Activated T-cell treated with anti-CD3 and anti-CD28 coated beads for 24 hours (primary cell): ENCODE measurements around the gene DOCK10.
"Not testable (repeated sequence)": the region's sequence is repeated elsewhere in the genome, so short reads cannot be mapped to it uniquely, and the experiment has no call there.

Experiments
- DNase-seq: peaks from one replicate; pipeline ENCODE4 v3.0.0-alpha.2; 2020; ENCODE audit warnings: low read depth

The DOCK10 gene

DNA sequence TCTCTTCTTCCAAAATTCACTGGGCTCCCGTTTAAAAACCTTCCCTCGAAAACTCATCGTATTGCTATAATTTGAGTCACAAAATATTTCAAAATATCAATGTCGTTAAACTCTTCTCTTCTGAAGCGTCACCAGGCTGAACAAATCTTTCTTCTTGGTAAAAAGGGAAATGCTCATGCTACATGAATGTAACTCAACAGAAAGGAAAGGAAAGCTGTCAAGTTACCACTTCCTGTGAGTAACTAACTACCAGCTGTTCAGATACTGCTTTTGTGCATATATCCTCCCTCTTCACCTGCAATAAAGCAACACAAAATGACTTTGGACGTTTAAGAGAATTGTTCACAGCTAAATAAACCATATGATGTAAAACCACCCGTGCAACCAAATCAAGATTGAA lies 95.4 kb downstream of the DOCK10 start:
- no peak for DNase-seq

DNA sequence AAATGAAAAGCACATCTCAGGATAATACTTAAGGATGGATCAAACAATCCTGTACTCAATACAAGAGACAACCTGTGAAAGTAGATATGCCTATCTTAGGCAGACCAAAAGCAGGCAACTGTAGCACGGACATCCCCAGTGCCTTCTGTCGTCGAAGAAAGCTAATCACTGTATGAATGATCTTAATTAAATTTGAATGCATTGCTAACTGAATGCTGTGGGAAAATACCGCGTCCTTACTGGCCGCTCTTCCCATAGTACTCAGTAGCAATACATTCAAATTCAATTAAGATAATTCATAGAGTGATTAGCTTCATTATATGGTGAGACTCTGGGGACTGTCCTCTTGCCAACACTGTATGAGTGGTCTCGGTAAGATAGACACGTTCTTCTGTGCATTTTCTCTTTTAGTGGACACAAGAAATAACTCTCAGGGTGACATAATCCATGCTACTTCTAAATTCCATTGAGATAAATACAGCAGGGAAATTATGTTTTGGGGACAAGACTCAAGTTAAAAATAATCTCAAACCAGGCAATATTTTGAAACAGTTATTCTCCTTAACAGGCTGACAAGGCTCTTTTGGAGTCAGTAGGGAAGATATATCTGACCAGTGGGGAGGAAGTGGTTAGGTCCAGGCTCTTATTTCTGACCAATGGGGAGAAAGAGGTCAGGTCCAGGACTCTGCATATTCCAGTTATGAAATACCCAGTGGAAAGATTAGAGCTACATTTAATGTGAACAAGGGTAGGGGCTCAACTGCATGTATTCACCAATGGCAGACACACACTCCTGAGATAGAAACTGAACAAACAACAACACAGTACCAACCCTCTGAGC lies 97.3 kb downstream of the DOCK10 start:
- DNase-seq = no peak

DNA sequence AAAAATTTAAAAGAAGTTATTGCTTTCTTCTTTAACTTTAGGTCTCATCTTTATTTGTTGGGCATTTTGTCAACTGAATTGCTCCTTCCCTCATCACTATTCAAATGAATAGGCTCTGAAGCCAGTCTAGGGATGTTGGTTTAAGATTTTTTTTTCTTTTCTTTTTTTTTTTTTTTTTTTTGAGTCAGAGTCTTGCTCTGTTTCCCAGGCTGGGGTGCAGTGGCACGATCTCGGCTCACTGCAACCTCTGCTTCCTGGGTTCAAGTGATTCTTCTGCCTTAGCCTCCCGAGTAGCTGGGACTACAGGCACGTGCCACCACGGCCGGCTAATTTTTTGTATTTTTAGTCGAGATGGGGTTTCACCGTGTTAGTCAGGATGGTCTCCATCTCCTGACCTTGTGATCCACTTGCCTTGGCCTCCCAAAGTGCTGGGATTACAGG lies 98.6 kb downstream of the DOCK10 start:
- DNase-seq = not testable (repeated sequence)

DNA sequence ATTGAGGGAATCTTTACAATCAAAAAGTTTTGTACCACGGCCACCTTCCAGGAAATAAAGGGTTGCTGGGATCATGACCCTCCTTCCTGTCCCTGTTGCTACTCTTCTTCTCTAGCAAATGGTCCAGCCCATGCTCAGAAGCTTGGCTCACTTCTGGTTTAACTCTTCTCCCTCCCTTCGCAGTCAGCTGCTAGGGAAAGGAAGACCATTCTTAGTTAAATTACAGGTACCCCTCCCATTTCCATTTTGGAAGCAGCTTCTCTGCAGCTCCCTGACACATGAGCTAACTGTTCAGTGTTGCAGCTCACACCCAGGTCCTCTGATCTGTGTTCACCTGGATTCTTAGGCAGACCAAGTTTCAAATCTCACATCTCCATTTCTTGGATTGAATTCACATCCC lies 100.3 kb downstream of the DOCK10 start:
- DNase-seq = no peak

DNA sequence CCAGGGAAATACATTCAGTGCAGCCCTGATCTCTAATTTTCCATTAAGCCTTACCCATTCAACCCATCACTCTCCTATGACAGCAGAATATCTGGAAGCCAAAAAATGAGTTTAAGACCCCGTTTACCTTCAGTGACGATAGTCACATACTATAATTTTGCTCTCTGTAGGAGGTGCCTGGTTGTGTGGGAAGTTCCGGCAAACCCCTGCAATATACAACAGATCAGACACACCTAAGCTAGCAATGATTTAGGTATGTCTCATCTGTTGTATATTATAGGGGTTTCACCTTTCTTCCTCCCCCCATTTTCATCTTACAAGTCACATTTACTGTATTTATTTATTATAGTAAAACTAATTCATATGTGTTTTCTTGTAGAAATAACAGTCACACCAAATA lies 101.7 kb downstream of the DOCK10 start:
- DNase-seq = no peak

DNA sequence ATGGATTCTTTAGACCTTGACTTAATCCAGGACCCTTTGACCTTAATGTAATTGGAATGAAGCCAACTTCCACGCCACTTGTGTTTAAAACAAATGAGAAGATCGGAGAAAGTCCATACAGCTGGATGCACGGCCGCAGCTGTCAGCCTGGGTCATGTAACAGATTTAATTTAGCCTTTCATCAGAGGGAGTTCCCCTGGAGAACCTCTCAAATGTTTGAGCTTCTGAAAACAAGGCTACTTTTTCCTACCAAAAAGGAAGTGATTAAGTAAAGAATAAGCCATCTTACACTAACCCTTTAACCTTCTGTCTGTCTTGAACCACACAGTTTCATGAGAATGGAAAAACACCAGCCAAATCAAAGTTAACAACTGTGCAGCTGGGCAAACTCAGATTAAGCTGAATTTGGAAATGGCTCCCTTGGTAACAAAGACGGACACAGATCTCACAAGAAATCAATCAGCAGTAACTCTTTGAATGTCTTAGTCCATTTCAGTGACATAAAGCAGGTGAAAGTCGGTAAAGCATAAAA lies 103.6 kb downstream of the DOCK10 start:
- DNase-seq = no peak

DNA sequence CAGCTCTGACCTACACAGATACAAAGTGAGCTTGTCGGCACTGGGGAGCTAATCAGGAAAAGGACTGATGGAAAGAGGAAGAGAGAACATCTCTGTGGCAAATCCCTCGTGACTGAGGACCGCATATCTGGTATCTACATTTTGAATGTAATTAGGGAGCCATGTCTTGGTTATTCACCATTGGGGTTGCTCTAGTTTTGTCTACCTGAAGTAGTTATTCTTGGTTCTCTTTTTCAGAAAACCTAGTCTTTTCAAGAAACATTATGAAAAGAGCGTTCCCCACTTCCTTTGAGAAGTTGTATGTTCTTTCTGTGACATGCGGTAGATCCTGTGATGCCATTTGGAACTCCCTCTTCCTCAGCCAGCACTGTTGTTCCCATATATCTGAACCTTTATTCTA lies 104.4 kb downstream of the DOCK10 start:
- no peak for DNase-seq

DNA sequence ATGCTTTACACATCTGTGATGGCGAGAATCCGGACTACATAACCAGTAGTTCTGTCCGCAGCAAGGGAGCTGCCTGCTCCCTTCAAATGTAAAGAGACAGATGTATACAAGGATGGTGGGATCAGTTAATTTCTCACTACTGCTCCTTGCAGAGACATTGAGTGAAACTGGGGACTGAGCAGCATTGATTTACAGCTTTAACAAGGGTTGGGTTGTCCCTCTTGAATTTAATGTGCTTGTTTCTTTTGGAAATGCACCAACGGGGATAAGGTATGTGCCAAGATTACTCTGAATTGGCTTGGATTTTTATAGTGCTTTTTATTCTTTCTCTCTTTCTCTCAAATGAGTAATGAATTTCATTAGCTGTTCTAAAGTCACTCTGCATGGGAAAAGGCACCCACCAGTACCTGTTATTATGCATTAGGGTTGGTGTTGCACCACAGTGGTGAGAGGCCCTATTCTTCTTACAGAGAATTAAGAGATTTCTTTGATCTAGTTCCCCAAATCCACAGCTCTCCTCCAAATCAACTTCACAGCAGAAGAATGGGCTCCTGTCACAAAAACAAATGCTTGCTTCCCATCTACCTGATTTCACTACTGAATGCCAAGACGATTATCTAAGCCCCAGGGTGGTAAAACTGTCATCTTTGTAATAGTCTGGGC lies 107.6 kb downstream of the DOCK10 start:
- no peak for DNase-seq

DNA sequence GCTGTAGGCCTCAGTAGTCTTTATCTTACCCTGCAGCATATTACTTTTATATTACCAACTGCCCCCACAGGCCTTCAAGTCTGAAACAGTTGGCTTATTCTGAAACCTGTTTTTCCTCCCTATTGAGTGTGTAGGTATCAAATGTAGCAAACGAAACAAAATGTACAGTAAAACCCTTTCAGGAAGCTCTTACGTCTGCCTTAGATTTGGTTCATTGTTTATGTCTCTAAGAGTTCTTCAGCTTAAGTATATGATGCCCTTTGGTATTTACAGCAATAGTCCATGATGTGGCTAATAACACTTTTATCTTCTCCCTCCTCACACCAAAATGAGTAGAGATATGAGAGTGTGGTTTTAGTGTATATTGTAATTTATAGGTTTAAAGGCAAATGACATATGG lies 108.8 kb downstream of the DOCK10 start:
- no peak for DNase-seq

DNA sequence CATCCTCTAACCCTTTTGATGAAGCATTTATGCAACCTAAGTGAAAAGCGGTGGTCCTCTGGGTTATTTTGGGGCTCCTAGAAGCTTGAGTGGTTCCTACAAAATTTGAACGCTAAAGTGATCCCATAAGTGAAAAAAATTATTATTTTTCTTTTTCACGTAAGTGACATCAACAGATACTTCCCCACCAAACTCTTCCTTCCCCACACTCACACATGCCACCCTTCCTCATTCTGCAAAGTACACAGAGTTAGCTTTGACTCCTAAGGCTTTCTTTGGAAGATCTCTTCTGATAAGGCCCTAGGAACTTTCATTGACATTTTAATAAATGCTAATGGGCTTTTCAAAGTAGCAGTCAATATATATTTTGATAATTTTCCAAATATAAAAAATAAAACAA lies 109.7 kb downstream of the DOCK10 start:
- no peak for DNase-seq

DNA sequence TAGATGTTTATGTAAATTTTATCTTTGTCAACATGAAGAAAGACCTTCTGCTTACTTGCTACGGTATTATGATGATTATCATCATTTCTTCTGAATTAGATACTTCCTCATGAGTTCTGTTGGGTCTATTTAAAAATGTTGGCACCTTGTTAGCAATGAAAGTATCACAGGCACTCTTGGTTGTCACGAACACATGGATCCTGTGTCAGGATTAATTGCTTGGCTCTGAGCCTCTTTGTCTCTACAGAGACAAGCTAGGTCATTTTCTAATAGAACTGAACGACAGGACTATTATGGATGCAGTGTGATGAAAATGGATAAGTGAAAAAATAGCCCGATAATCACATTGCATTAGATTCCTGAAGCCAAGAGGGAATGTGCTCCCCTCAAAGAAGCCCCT lies 110.3 kb downstream of the DOCK10 start:
- no peak for DNase-seq

DNA sequence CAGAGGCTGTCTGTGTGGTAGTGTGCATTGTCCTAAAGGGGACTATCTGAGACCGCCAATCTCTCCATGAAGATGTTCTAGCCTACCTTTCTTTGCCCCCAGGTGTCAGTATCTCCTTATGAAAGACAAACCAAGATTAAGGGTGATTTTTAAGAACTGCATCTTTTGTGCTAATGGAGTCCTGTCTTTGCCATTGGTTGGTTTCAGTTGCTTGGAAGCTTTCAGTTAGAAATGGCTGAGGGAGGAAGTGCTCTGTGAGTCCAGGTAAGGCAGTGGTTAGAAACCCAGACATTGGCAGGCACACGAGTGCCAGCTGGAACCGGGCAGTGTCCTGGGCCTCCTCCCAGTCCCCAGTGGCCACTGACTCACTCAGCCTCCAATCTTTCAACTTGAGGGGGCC lies 111.3 kb downstream of the DOCK10 start:
- no peak for DNase-seq

DNA sequence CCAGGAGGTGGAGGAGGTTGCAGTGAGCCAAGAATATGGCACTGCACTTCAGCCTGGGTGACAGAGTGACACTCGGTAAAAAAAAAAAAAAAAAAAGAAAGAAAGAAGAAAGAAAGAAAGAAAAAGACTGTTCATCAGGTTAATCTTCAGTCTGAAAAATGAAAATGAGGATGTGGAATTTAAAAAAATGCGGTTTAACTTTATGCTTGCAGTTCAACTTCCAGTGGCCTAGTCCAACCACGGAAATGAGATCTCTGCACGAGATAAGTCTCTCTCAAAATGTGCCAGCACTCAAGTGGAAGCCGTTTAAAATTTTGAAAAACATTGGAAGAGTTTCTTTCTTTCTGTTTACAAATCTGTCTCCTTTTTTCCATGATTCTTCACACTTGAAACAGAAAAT lies 112.1 kb downstream of the DOCK10 start:
- DNase-seq = no peak

DNA sequence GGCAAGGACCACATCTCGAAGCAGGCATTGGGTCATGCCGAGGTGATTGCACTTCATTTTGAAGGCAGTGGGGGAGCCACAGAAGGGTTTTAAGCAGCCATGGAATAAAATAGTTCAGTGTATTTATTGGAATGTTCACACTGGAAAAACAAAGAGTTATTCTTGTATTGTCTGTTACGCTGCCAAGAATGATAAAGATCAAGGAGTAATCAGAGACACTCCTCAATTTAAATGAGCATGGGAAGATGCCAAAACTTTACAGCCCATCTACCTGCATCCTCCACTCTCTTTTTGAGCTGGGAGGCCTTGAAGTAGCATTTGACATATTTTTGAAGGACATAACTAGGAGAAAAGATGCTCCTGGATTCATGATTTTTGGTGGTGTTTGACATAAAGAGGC lies 112.8 kb downstream of the DOCK10 start:
- no peak for DNase-seq

DNA sequence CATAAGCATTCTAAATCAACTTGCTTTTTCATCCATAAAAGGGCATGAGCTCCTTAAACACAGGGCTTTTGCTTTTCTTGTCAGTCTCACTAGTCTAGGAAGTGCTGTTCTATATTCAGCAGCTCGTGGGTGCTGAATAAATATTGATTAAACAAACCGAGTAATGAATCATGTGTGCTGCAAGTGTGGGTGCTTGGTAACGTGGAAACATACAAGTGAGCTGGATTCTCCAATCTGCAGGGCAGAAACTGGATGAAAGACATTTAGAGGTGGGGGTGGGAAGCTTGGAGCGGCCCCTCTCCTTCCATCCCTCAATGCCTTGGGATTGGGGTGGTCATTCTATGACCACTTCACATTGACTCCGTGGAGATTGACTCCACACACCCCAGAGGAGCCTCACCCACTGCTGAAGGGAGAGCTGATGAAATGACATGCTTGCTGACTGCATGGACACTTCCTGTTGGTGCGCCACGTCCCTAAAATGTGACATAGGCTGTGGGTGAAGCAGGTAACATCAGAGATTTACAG lies 114.6 kb downstream of the DOCK10 start:
- peak; percentile 53 for DNase-seq

DNA sequence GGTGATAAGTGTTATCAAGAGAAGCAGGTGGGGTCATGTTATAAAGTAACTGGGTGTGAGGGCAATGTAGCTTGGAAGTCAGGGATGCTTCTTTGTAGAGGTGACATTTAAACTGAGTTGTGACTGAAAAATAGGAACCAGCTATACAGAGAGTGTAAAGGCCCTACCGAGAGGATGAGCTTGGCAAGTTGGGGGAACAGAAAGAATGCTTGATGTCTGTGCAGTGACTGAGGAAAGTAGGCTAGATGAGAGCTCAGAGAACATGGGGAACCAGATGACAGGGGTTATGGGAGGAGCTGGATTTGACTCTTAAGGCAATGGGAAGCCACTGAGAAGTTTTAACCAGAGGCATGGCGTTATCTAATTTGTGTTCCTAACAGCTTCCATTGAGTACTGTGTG lies 115.3 kb downstream of the DOCK10 start:
- no peak for DNase-seq

DNA sequence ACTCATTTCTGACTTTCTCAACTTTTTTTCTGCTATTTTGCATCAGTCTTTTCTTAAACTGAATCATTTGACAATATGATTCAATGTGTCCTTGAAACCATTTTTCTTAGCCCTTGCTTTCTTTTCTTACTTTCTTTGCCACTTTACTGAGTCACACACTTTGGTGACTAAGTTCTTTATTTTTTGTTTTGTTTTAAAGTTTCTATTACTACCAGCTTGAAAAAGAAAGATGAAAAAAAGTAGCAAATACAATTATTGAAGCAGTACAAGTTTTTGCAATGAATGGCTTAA lies 116.5 kb downstream of the DOCK10 start:
- DNase-seq = no peak

DNA sequence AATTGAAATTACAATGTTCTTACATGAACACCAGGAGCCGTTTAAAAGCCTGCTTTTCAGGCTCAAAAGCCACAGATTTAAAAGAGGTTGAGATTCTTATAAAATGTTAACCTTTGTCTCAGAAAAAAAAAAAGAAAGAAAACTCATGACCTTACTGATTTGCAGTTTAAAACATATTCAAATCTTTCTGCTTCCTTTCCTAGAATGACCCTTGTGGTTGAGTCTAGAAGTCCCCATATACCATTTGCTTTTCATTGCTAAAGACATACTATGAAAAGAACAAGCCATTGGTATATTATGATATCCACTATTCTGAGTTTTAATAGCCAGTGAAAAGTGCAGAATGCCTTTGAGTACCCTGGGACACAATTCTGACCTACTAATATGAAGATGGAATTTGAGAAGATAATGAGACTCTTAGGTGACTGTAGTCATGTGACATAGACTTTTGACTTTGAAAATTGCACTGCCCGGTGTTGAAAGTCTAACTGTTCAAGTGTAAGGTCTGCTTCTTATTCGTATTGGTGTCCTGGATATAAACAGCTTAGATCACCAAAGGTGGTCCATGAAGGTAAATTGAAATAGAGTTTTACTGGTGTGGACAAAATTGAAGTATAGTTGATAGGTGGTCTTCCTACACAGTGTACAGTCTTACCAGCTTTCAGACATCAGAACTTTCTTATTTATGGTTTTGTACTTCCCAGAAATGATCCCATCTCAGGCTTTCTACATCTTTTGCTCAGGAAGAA lies 117.0 kb downstream of the DOCK10 start:
- no peak for DNase-seq

DNA sequence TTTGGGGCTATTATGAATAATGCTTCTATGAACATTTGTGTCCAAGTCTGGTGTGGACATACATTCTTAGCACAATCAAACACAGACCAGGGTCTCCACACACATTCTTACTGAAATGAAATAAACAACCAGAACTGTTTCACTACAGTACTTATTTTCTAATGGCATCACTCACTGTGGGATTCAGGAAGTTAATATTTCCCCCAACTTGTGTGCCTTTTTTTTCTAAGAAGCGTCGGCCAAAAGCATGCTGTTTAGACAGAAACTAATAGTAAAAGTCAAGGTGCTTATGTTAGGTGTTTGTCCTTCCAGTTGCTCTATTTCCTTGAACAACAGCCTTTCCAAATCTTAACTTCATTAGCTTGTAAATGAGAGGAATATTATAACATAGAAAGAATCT lies 117.6 kb downstream of the DOCK10 start:
- no peak for DNase-seq

DNA sequence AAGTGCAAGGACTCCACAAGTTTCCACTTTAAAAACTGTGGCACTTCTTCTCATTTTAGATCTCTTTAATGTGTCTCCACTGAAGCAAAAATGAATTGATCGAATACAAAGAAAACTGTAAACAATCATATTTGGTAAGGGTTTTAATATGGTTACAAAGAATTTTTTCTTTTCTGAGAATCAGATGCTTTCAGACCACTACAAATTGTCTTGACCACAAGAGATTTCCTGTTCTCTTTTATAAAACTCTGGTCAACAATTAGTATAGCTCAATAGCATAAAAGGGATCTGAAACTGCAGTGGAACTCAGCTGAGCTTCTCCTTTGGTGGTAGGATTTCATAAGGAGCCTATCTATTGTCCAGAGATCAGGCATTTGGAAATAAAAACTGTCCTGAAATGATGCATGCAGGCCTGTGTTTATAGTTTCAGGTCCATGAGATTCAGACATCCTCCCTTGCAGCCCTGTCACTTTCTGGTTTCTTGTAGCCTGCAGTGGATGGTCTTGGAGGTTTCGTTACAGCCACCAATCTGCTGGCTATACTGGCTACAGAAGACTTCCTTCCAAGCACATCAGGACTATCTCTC lies 120.0 kb downstream of the DOCK10 start:
- no peak for DNase-seq

DNA sequence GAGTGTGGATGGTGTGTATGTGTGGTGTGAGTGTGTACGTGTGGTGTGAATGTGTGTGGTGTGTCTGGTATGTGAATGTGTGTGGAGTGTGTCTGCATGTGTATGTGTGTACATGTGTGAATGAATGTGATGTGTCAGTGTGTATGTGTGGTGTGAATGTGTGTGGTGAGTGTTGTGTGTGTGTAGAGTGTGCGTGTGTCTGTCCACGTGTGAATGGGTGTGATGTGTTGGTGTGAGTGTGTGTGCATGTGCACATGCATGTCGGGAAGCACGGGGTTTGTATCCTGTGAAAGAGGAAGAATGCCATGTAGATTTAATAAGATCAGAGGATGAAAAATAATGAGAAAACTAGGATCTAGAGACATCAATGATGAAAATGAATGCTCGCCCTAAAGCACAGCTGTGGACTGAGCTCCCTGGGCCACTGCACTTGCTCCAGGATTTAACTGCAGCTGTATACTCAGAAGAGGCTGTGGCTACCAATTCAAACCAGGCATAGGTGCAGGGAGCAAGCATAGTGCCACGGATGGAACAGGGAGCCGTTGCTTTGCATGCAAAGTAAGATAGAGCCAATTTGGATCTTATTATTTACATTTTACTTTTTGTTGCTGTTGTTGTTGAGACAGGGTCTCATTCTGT lies 122.7 kb downstream of the DOCK10 start:
- DNase-seq = no peak
